ENCODE results near the gene YTHDF2.

The YTHDF2 gene

GRCh38 chr1:28815533-28816185 is 78.9 kb downstream of the YTHDF2 start:
- Mint-ChIP-seq H3K27me3 (peaks cover 64 to 85% of the 10 kb centered on the region in 2 donors), H3K9me3 (no peaks in the 10 kb centered on the region), H3K4me3 (no peak overlapping the region), H3K27ac (peak overlapping the region in 1 of 2 donors; percentile 42), H3K4me1 (ENCODE audit: low read depth in 2 of 2) (peaks cover 0 to 6% of the 10 kb centered on the region in 2 donors), H3K36me3 (ENCODE audit: insufficient read depth) (no peaks in the 10 kb centered on the region)
- DNase-seq (peak in 1 of 3 experiments; percentile 4), ATAC-seq (replicated peaks) (no peak)

GRCh38 chr1:28817133-28817532 is 80.4 kb downstream of the YTHDF2 start:
- ATAC-seq (replicated peaks) (no peak), DNase-seq (no peak)
- Mint-ChIP-seq H3K27ac (peak overlapping the region in 1 of 2 donors; percentile 4), H3K9me3 (no peaks in the 10 kb centered on the region), H3K4me3 (no peak overlapping the region), H3K27me3 (peaks cover 53 to 74% of the 10 kb centered on the region in 2 donors), H3K36me3 (ENCODE audit: insufficient read depth) (no peaks in the 10 kb centered on the region), H3K4me1 (ENCODE audit: low read depth in 2 of 2) (peaks cover 0 to 4% of the 10 kb centered on the region in 2 donors)

GRCh38 chr1:28819020-28819419 is 82.3 kb downstream of the YTHDF2 start:
- peaks cover 0 to 2% of the 10 kb centered on the region in 2 donors for H3K4me1 Mint-ChIP-seq (ENCODE audit: low read depth in 2 of 2)
- no peaks in the 10 kb centered on the region for H3K36me3 Mint-ChIP-seq (ENCODE audit: insufficient read depth)
- H3K9me3 Mint-ChIP-seq: no peaks in the 10 kb centered on the region
- H3K27ac Mint-ChIP-seq: no peak overlapping the region
- DNase-seq: no peak
- peaks cover 38 to 62% of the 10 kb centered on the region in 2 donors for H3K27me3 Mint-ChIP-seq
- no peak overlapping the region for H3K4me3 Mint-ChIP-seq
- no peak for ATAC-seq (replicated peaks)
